Stimulated activated naive CD8-positive, alpha-beta T cell treated with anti-CD3 and anti-CD28 coated beads, Interleukin-15, Interleukin-2, amounts not matched to agents 100 ng/mL and 50 ng/mL, for 24 hours (primary cell): ENCODE data around the gene TDRD6.

ENCODE experiments used
- H3K27ac Mint-ChIP-seq: one replicate; pipeline ENCODE4 v1.8.0; 2021; ENCODE audit warnings: mild to moderate bottlenecking, mixed read lengths
- H3K27me3 Mint-ChIP-seq: one replicate; pipeline ENCODE4 v1.8.0; 2021; ENCODE audit warnings: mixed read lengths
- H3K36me3 Mint-ChIP-seq: one replicate; pipeline ENCODE4 v1.8.0; 2021; ENCODE audit warnings: low read depth, mixed read lengths
- H3K4me1 Mint-ChIP-seq: one replicate; pipeline ENCODE4 v1.8.0; 2021; ENCODE audit warnings: low read depth, mixed read lengths
- H3K4me3 Mint-ChIP-seq: one replicate; pipeline ENCODE4 v1.8.0; 2021; ENCODE audit warnings: mild to moderate bottlenecking, mixed read lengths
- H3K9me3 Mint-ChIP-seq: one replicate; pipeline ENCODE4 v1.8.0; 2021; ENCODE audit warnings: mixed read lengths

Gene TDRD6

DNA sequence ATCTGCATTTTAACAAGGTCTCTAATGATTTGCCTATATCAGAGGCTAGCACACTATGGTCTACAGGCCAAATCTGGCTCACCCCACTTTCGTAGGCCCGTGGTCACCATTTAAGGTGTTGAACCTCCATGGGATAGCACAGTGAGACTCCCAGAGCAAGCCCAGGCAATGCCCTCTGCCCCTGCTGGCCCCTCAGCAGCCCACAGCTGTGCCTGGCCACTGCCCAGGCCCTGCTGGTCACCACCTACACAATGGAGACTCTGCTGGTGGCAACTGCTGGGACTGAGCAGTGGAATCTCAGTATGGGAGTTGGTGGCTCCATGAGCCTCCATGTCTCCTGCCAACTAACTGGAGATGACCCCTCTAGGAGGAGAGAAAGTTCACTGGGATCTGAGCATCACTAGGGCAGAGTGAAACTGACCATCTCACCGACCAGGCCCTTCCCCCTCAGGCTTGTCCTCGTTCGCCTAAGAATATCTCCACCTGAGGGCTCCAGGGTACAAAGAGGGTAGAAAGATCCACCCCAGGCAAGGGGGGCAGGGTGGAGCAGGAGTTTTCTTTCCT is 61.3 kb downstream of the TDRD6 start:
- Mint-ChIP-seq H3K27me3 (peaks cover 20% of the 10 kb centered on the region), H3K9me3 (no peaks in the 10 kb centered on the region), H3K4me1 (no peaks in the 10 kb centered on the region), H3K36me3 (no peaks in the 10 kb centered on the region), H3K27ac (no peak overlapping the region), H3K4me3 (no peak overlapping the region)

- Mint-ChIP-seq H3K27me3 (peaks cover 20% of the 10 kb centered on the region), H3K27ac (no peak overlapping the region), H3K36me3 (no peaks in the 10 kb centered on the region), H3K4me1 (no peaks in the 10 kb centered on the region), H3K4me3 (no peak overlapping the region), H3K9me3 (no peaks in the 10 kb centered on the region)
These were observed 62.0 kb downstream of the TDRD6 start for GRCh38 chr6:46749731-46750130.

DNA sequence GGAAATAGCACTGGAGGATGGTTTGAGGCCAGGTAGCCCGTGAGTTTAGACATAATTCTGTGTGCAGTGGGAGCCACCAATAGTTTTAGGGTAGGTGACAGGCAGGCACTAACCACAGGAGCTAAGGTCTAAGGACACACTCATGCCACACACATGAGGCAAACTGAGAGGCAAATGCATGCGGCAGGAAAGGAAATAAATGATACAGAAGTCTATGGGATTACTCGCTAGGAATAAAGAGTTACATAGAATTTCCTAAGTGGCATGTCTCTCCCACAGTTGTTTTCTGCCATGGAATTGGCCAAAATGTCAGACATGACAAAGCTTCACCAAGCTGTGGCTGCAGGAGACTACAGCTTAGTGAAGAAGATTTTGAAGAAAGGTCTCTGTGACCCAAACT is 64.0 kb downstream of the TDRD6 start:
- Mint-ChIP-seq H3K27ac (no peak overlapping the region), H3K9me3 (no peaks in the 10 kb centered on the region), H3K27me3 (peaks cover 8% of the 10 kb centered on the region), H3K4me1 (no peaks in the 10 kb centered on the region), H3K4me3 (no peak overlapping the region), H3K36me3 (no peaks in the 10 kb centered on the region)
